GM23338 (cell line): ENCODE results near the gene GPR34. TPM values are rescaled to one million over a fixed set of nuclear protein-coding genes. Genes with fewer than 3 reads are reported as not detected.

Experiments used
- ATAC-seq: fragments of 200-7000 bp; cut with Tn5 transposase; 3 replicates; pipeline ENCODE4 v1.9.1; 2020
- DNase-seq: peaks from one replicate; pipeline ENCODE4 v3.0.0-alpha.2; 2015; ENCODE audit warnings: low spot score
- H2AFZ ChIP-seq: fragments of 200-600 bp; sonication (generic); 2 replicates; pipeline ENCODE4 v1.8.0; 2016; ENCODE audit warnings: antibody characterized with exemption, mild to moderate bottlenecking, moderate library complexity
- H3F3A ChIP-seq: fragments of 200-600 bp; sonication (generic); replicated peaks from 2 replicates; pipeline ENCODE4 v1.8.0; 2017; ENCODE audit warnings: antibody characterized with exemption, mixed run types, low read depth
- H3K27ac ChIP-seq: fragments of 200-600 bp; sonication (generic); 2 replicates; pipeline ENCODE4 v1.6.1; 2016; ENCODE audit warnings: low read depth
- H3K27me3 ChIP-seq: fragments of 200-600 bp; sonication (generic); 2 replicates; pipeline ENCODE4 v1.8.0; 2016; ENCODE audit warnings: mild to moderate bottlenecking, mixed run types, moderate library complexity; ENCODE audit not compliant: insufficient read depth
- H3K36me3 ChIP-seq: fragments of 200-600 bp; sonication (generic); 2 replicates; pipeline ENCODE4 v1.8.0; 2016; ENCODE audit warnings: mild to moderate bottlenecking; ENCODE audit not compliant: insufficient read depth
- H3K4me1 ChIP-seq: fragments of 200-600 bp; sonication (generic); 2 replicates; pipeline ENCODE4 v1.8.0; 2016; ENCODE audit warnings: mild to moderate bottlenecking, moderate library complexity; ENCODE audit not compliant: insufficient read depth
- H3K4me2 ChIP-seq: fragments of 200-600 bp; sonication (generic); 2 replicates; pipeline ENCODE4 v1.7.1; 2017; ENCODE audit warnings: mixed run types
- H3K4me3 ChIP-seq: fragments of 200-600 bp; sonication (generic); 2 replicates; pipeline ENCODE4 v1.6.1; 2016; ENCODE audit warnings: mixed run types
- H3K79me2 ChIP-seq: fragments of 200-600 bp; sonication (generic); replicated peaks from 2 replicates; pipeline ENCODE4 v1.8.0; 2017; ENCODE audit warnings: mild to moderate bottlenecking; ENCODE audit not compliant: insufficient read depth
- H3K9me2 ChIP-seq: fragments of 200-600 bp; sonication (generic); 2 replicates; pipeline ENCODE4 v1.8.0; 2017; ENCODE audit not compliant: insufficient read depth
- H4K20me1 ChIP-seq: fragments of 200-600 bp; sonication (generic); replicated peaks from 2 replicates; pipeline ENCODE4 v1.8.0; 2017; ENCODE audit warnings: mild to moderate bottlenecking; ENCODE audit not compliant: insufficient read depth
- H3K27ac Mint-ChIP-seq: 2 replicates; pipeline ENCODE4 v1.8.0; 2020; ENCODE audit warnings: inconsistent platforms, mild to moderate bottlenecking, moderate library complexity, mixed read lengths
- H3K27me3 Mint-ChIP-seq: 3 replicates; pipeline ENCODE4 v1.8.0; 2022; ENCODE audit warnings: low read depth, mild to moderate bottlenecking, moderate library complexity, mixed read lengths, inconsistent platforms; ENCODE audit not compliant: insufficient read depth, poor library complexity
- H3K36me3 Mint-ChIP-seq: 3 replicates; pipeline ENCODE4 v1.8.0; 2021; ENCODE audit warnings: low read depth, mild to moderate bottlenecking, inconsistent platforms, moderate library complexity, mixed read lengths
- H3K4me1 Mint-ChIP-seq: 3 replicates; pipeline ENCODE4 v1.8.0; 2020; ENCODE audit warnings: mild to moderate bottlenecking, inconsistent platforms, mixed read lengths
- H3K4me3 Mint-ChIP-seq: 3 replicates; pipeline ENCODE4 v1.8.0; 2021; ENCODE audit warnings: moderate library complexity, mild to moderate bottlenecking, inconsistent platforms, mixed read lengths
- H3K9me3 Mint-ChIP-seq: 3 replicates; pipeline ENCODE4 v1.8.0; 2020; ENCODE audit warnings: moderate library complexity, mild to moderate bottlenecking, inconsistent platforms, mixed read lengths
- CREB1 ChIP-seq: fragments of 250-450 bp; sonication (Bioruptor Pico); IDR thresholded peaks from 2 replicates; pipeline ENCODE4 v1.5.0; 2020; ENCODE audit warnings: low read depth, mild to moderate bottlenecking, moderate library complexity
- EZH2 ChIP-seq: fragments of 200-600 bp; sonication (generic); IDR thresholded peaks from one replicate; pipeline ENCODE4 v1.8.0; 2017; ENCODE audit warnings: antibody characterized with exemption, mild to moderate bottlenecking, low read depth; ENCODE audit not compliant: unreplicated experiment
- EZH2phosphoT487 ChIP-seq: fragments of 200-600 bp; sonication (generic); IDR thresholded peaks from one replicate; pipeline ENCODE4 v1.8.1; 2018; ENCODE audit warnings: antibody characterized with exemption; ENCODE audit not compliant: unreplicated experiment
- JUNB ChIP-seq: IDR thresholded peaks from one replicate; pipeline ENCODE4 v1.6.1; 2016; ENCODE audit warnings: antibody characterized with exemption; ENCODE audit not compliant: unreplicated experiment
- NANOG ChIP-seq: IDR thresholded peaks from 2 replicates; pipeline ENCODE4 v1.6.1; 2016; ENCODE audit warnings: antibody characterized with exemption, borderline replicate concordance
- POLR2AphosphoS5 ChIP-seq: IDR thresholded peaks from 2 replicates; pipeline ENCODE4 v1.6.1; 2016; ENCODE audit warnings: antibody characterized with exemption, low read depth
- STAT1 ChIP-seq: IDR thresholded peaks from one replicate; pipeline ENCODE4 v1.6.1; 2016; ENCODE audit warnings: antibody characterized with exemption; ENCODE audit not compliant: unreplicated experiment
- ZNF114 ChIP-seq: fragments of 250-450 bp; sonication (Bioruptor Pico); IDR thresholded peaks from 2 replicates; pipeline ENCODE4 v1.5.0; 2020; ENCODE audit warnings: mild to moderate bottlenecking, moderate library complexity
- ZNF331 ChIP-seq: fragments of 250-450 bp; sonication (Bioruptor Pico); IDR thresholded peaks from 2 replicates; pipeline ENCODE4 v1.5.0; 2020; ENCODE audit warnings: low read depth, mild to moderate bottlenecking, moderate library complexity
- long read RNA-seq: library from polyadenylated mRNA; unstranded; transcript quantifications from one replicate; pipeline ENCODE4 v2.0.0, GENCODE V29; 2020; ENCODE audit not compliant: unreplicated experiment
- polyA plus RNA-seq: library from polyadenylated mRNA; unstranded; fragments of >200 nt; fragmentation: Nextera tagmentation; extraction: Ambion mirVana; gene quantifications from 2 replicates; pipeline ENCODE4 v1.2.1, GENCODE V29; 2016
- total RNA-seq: library from RNA; depleted of rRNA; stranded (reverse); fragments of >200 nt; shearing (Covaris generic); gene quantifications from 2 replicates; pipeline ENCODE4 v1.2.3, GENCODE V29; 2014; rRNA removed
- TF ChIP-seq, protein P1 (sequence below): fragments of 250-450 bp; sonication (Bioruptor Pico); IDR thresholded peaks from 2 replicates; pipeline ENCODE4 v1.5.0; 2020; ENCODE audit warnings: mild to moderate bottlenecking, moderate library complexity
- TF ChIP-seq, protein P2 (sequence below): IDR thresholded peaks from 2 replicates; pipeline ENCODE4 v1.6.1; 2016; ENCODE audit warnings: antibody characterized with exemption
- TF ChIP-seq, protein P3 (sequence below), 2 experiments: fragments of 200-600 bp in 1 of 2; sonication (generic) in 1 of 2; conservative IDR thresholded peaks; 2 replicates each; pipeline versions ENCODE4 v1.5.1 to v1.6.1; 2016 to 2017; ENCODE audit warnings: antibody characterized with exemption in 2 of 2, low read depth in 2 of 2, mild to moderate bottlenecking in 2 of 2, moderate library complexity in 1 of 2
- TF ChIP-seq, protein P4 (sequence below): IDR thresholded peaks from one replicate; pipeline ENCODE4 v1.6.1; 2018; ENCODE audit warnings: antibody characterized with exemption; ENCODE audit not compliant: unreplicated experiment

The GPR34 gene, protein sequence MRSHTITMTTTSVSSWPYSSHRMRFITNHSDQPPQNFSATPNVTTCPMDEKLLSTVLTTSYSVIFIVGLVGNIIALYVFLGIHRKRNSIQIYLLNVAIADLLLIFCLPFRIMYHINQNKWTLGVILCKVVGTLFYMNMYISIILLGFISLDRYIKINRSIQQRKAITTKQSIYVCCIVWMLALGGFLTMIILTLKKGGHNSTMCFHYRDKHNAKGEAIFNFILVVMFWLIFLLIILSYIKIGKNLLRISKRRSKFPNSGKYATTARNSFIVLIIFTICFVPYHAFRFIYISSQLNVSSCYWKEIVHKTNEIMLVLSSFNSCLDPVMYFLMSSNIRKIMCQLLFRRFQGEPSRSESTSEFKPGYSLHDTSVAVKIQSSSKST
- not detected in 2 replicates for total RNA-seq
- polyA plus RNA-seq, result 0.17 and 0.55 TPM in 2 replicates
- long read RNA-seq, result 0 reads

DNA sequence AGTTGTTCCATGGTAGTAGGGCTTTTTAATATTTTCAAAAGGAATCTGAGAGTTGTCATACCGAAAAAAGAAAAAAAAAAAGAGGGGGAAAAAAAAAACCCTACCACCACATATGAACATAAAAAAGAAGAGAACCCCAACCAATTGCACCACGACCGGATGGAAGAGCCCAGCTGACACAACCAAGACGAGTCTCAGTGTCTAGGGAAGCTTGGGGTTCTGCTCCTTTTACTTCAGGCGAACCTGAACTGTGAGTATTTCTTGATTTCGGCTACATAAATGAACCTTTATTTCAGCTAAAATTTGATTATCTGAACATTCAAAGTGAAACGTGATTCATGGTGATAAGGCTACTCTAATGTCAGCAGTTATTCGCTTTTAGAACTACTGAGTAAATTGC is at the start of gene GPR34:
Gene GPR34, plus strand, starts transcription at position 139 of the 400 bp plus-strand sequence. CDS start 6,661 bp downstream, outside the sequence.
- Mint-ChIP-seq H3K4me3 (no peak within 1 kb of the TSS), H3K36me3 (no peaks in the 10 kb centered on the region), H3K27ac (no peak within 1 kb of the TSS), H3K9me3 (no peaks in the 10 kb centered on the region), H3K4me1 (no peaks in the 10 kb centered on the region), H3K27me3 (no peaks in the 10 kb centered on the region)
- TF ChIP-seq EZH2phosphoT487, result no peak
- TF ChIP-seq JUNB, result no peak
- TF ChIP-seq, protein P1, sequence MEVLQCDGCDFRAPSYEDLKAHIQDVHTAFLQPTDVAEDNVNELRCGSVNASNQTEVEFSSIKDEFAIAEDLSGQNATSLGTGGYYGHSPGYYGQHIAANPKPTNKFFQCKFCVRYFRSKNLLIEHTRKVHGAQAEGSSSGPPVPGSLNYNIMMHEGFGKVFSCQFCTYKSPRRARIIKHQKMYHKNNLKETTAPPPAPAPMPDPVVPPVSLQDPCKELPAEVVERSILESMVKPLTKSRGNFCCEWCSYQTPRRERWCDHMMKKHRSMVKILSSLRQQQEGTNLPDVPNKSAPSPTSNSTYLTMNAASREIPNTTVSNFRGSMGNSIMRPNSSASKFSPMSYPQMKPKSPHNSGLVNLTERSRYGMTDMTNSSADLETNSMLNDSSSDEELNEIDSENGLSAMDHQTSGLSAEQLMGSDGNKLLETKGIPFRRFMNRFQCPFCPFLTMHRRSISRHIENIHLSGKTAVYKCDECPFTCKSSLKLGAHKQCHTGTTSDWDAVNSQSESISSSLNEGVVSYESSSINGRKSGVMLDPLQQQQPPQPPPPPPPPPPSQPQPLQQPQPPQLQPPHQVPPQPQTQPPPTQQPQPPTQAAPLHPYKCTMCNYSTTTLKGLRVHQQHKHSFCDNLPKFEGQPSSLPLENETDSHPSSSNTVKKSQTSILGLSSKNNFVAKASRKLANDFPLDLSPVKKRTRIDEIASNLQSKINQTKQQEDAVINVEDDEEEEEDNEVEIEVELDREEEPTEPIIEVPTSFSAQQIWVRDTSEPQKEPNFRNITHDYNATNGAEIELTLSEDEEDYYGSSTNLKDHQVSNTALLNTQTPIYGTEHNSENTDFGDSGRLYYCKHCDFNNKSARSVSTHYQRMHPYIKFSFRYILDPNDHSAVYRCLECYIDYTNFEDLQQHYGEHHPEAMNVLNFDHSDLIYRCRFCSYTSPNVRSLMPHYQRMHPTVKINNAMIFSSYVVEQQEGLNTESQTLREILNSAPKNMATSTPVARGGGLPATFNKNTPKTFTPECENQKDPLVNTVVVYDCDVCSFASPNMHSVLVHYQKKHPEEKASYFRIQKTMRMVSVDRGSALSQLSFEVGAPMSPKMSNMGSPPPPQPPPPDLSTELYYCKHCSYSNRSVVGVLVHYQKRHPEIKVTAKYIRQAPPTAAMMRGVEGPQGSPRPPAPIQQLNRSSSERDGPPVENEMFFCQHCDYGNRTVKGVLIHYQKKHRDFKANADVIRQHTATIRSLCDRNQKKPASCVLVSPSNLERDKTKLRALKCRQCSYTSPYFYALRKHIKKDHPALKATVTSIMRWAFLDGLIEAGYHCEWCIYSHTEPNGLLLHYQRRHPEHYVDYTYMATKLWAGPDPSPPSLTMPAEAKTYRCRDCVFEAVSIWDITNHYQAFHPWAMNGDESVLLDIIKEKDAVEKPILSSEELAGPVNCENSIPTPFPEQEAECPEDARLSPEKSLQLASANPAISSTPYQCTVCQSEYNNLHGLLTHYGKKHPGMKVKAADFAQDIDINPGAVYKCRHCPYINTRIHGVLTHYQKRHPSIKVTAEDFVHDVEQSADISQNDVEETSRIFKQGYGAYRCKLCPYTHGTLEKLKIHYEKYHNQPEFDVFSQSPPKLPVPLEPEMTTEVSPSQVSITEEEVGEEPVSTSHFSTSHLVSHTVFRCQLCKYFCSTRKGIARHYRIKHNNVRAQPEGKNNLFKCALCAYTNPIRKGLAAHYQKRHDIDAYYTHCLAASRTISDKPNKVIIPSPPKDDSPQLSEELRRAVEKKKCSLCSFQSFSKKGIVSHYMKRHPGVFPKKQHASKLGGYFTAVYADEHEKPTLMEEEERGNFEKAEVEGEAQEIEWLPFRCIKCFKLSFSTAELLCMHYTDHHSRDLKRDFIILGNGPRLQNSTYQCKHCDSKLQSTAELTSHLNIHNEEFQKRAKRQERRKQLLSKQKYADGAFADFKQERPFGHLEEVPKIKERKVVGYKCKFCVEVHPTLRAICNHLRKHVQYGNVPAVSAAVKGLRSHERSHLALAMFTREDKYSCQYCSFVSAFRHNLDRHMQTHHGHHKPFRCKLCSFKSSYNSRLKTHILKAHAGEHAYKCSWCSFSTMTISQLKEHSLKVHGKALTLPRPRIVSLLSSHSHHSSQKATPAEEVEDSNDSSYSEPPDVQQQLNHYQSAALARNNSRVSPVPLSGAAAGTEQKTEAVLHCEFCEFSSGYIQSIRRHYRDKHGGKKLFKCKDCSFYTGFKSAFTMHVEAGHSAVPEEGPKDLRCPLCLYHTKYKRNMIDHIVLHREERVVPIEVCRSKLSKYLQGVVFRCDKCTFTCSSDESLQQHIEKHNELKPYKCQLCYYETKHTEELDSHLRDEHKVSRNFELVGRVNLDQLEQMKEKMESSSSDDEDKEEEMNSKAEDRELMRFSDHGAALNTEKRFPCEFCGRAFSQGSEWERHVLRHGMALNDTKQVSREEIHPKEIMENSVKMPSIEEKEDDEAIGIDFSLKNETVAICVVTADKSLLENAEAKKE, result no peak
- no peak for TF ChIP-seq EZH2
- no peak for TF ChIP-seq POLR2AphosphoS5
- no peak for TF ChIP-seq CREB1 (CRISPR knock-in tag)
- TF ChIP-seq, protein P2, sequence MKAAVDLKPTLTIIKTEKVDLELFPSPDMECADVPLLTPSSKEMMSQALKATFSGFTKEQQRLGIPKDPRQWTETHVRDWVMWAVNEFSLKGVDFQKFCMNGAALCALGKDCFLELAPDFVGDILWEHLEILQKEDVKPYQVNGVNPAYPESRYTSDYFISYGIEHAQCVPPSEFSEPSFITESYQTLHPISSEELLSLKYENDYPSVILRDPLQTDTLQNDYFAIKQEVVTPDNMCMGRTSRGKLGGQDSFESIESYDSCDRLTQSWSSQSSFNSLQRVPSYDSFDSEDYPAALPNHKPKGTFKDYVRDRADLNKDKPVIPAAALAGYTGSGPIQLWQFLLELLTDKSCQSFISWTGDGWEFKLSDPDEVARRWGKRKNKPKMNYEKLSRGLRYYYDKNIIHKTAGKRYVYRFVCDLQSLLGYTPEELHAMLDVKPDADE, result no peak
- TF ChIP-seq ZNF331 (CRISPR knock-in tag), result no peak
- TF ChIP-seq, protein P3, sequence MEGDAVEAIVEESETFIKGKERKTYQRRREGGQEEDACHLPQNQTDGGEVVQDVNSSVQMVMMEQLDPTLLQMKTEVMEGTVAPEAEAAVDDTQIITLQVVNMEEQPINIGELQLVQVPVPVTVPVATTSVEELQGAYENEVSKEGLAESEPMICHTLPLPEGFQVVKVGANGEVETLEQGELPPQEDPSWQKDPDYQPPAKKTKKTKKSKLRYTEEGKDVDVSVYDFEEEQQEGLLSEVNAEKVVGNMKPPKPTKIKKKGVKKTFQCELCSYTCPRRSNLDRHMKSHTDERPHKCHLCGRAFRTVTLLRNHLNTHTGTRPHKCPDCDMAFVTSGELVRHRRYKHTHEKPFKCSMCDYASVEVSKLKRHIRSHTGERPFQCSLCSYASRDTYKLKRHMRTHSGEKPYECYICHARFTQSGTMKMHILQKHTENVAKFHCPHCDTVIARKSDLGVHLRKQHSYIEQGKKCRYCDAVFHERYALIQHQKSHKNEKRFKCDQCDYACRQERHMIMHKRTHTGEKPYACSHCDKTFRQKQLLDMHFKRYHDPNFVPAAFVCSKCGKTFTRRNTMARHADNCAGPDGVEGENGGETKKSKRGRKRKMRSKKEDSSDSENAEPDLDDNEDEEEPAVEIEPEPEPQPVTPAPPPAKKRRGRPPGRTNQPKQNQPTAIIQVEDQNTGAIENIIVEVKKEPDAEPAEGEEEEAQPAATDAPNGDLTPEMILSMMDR (conservative IDR thresholded peaks at IDR 0.05; ENCODE audit: low read depth in 2 of 2), result no peak
- no peak for TF ChIP-seq STAT1
- no peak for TF ChIP-seq NANOG
- TF ChIP-seq, protein P4, sequence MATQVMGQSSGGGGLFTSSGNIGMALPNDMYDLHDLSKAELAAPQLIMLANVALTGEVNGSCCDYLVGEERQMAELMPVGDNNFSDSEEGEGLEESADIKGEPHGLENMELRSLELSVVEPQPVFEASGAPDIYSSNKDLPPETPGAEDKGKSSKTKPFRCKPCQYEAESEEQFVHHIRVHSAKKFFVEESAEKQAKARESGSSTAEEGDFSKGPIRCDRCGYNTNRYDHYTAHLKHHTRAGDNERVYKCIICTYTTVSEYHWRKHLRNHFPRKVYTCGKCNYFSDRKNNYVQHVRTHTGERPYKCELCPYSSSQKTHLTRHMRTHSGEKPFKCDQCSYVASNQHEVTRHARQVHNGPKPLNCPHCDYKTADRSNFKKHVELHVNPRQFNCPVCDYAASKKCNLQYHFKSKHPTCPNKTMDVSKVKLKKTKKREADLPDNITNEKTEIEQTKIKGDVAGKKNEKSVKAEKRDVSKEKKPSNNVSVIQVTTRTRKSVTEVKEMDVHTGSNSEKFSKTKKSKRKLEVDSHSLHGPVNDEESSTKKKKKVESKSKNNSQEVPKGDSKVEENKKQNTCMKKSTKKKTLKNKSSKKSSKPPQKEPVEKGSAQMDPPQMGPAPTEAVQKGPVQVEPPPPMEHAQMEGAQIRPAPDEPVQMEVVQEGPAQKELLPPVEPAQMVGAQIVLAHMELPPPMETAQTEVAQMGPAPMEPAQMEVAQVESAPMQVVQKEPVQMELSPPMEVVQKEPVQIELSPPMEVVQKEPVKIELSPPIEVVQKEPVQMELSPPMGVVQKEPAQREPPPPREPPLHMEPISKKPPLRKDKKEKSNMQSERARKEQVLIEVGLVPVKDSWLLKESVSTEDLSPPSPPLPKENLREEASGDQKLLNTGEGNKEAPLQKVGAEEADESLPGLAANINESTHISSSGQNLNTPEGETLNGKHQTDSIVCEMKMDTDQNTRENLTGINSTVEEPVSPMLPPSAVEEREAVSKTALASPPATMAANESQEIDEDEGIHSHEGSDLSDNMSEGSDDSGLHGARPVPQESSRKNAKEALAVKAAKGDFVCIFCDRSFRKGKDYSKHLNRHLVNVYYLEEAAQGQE, result no peak
- no peak for TF ChIP-seq ZNF114 (CRISPR knock-in tag)
- H3K9me2 ChIP-seq, result no peaks in the 10 kb centered on the region
- H3K36me3 ChIP-seq, result no peaks in the 10 kb centered on the region
- H3K4me2 ChIP-seq, result no peak within 1 kb of the TSS
- no peaks in the 10 kb centered on the region for H3K4me1 ChIP-seq
- DNase-seq, result no peak
- no peaks in the 10 kb centered on the region for H3K27me3 ChIP-seq
- H4K20me1 ChIP-seq, result no peaks in the 10 kb centered on the region
- H3K4me3 ChIP-seq, result no peak within 1 kb of the TSS
- no peaks in the 10 kb centered on the region for H3F3A ChIP-seq
- H2AFZ ChIP-seq, result no peak within 1 kb of the TSS
- H3K79me2 ChIP-seq, result no peaks in the 10 kb centered on the region
- no peak for ATAC-seq
- H3K27ac ChIP-seq, result no peak within 1 kb of the TSS
